GM18868 (cell line): ENCODE data around the gene NEU1.
A peak's percentile ranks its signal among the peaks of the same experiment; 100 is the strongest.
"Not testable (repeated sequence)": the region's sequence is repeated elsewhere in the genome, so short reads cannot be mapped to it uniquely, and the experiment has no call there.

Experiments used
- ATAC-seq: cut with Tn5 transposase; IDR thresholded peaks from one replicate; pipeline ENCODE4 v1.9.1; 2021; ENCODE audit warnings: mild to moderate bottlenecking, moderate library complexity; ENCODE audit not compliant: unreplicated experiment

NEU1 gene

GRCh38 chr6:31862344-31863235, at the start of gene NEU1:
Gene NEU1, minus strand, starts transcription at chr6:31862821. Its CDS starts 45 bp downstream, at chr6:31862776.
- peak; percentile 89 for ATAC-seq

- no peak for ATAC-seq
Measured at GRCh38 chr6:31911826-31912585, 49.4 kb upstream of the NEU1 start.

DNA sequence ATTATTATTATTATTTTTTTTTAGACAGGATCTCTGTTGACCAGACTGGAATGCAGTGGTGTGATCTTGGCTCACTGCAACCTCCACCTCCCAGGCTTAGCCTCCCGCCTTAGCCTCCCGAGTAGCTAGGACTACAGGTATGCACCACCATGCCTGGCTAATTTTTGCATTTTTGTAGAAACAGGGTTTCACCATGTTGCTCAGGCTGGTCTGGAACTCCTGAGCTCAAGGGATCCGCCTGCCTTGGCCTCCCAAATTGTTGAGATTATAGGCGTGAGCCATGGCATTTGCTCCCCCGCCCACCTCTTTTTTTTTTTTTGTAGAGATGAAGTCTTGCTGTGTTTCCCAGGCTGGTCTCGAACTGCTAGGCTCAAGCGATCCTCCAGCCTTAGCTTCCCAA, 46.7 kb upstream of the NEU1 start:
- ATAC-seq, result not testable (repeated sequence)

- peak; percentile 83 for ATAC-seq
Measured at GRCh38 chr6:31908791-31909190, 46.2 kb upstream of the NEU1 start.

GRCh38 chr6:31908255-31908654, 45.6 kb upstream of the NEU1 start:
- not testable (repeated sequence) for ATAC-seq

DNA sequence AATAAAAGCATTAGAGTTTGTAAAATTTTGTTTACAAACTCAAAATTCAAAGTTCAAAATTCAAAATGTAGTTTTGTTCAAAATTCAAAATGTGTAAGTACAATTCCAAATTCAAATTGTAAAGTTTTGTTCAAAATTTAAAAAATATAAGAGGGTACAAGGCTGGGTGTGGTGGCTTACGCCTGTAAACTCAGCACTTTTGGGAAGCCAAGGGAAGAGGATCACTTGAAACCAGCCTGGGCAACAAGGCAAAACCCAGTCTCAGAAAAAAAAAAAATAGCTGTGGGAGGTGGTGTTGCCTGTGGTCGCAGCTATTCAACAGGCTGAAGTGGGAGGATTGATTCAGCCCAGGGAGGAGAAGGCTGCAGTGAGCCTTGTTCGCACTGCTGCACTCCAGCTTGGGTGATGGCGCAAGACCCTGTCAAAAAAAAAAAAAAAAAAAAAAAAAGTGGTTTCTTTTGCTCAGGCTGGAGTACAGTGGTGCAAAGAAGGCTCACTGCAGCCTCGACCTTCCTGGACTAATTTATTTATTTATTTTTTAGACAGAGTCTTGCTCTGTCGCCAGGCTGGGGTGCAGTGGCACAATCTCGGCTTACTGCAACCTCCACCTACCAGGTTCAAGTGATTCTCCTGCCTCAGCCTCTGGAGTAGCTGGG, 44.7 kb upstream of the NEU1 start:
- no peak for ATAC-seq

DNA sequence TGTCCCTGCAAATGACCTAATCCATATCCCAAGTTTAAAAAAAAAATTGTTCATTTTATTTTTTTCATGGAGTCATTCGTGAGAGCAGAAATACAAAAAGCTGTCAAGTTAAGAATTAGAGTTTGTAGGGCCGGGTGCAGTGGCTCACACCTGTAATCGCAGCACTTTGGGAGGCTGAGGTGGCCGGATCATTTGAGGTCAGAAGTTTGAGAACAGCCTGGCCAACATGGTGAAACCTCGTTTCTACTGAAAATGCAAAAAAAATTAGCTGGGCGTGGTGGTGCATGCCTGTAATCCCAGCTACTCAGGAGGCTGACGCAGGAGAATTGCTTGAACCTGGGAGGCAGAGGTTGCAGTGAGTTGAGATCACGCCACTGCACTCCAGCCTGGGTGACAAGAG, 44.1 kb upstream of the NEU1 start:
- not testable (repeated sequence) for ATAC-seq

DNA sequence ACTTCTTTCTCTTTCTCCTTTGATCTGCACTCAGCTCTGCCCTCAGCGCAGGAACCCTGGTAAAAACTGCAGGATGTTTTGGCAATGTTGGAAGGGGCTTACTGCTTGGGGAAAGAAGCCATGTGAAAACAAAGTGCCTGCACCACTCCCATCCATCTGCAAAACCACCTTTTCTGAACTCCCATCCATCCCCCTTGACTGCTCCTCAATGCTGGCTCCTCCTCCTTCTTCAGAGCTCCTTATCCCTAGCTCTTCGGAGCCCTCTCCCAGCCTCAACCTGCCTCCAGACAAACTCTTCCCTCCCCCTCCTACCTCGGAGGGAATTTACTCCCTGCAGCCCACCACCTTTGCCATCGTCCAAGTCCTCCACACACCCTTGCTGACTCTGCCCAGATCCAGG, 43.5 kb upstream of the NEU1 start:
- no peak for ATAC-seq

GRCh38 chr6:31905041-31905440, 42.4 kb upstream of the NEU1 start:
- ATAC-seq, result no peak

- no peak for ATAC-seq
Measured at GRCh38 chr6:31903957-31904356, 41.3 kb upstream of the NEU1 start.

DNA sequence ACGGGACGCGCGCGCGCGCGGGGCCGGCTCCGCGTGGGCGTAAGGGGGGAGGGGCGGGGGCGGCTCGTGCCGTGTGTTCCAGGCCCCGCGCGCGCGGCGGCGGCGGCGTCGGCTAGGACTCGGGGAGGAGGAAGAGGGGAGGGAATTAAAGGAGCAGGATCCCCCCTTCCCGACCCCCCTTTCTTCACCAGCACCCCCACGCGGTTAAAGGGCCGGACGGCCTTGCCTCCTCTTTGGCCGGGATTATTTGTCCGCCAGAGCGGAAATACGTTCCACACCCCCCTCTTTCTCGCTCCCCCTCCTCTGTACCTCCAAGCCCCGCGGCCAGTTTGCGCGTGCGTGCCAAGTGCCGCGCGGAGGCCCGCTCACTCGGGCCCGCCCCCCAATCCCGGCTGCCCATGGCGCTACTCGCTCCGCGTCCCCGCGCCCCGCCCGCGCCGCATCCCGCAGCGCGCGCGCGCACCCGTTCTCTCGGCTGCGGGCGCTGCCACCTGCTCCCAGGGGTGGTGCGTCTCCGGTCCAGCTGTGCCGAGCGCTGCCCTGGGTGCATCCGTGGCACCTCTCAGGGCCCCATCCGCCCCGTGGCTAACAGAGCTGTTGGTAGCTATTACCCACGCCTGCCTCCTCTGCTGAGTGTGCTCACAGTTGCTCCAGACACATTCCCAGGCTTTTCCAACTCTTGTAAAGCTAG, 39.5 kb upstream of the NEU1 start, which contains the start of gene ZBTB12:
Gene ZBTB12 (minus strand): TSS at position 134 of the 691 bp plus-strand sequence. CDS start 781 bp downstream, outside the sequence.
- ATAC-seq, result peak; percentile 54

DNA sequence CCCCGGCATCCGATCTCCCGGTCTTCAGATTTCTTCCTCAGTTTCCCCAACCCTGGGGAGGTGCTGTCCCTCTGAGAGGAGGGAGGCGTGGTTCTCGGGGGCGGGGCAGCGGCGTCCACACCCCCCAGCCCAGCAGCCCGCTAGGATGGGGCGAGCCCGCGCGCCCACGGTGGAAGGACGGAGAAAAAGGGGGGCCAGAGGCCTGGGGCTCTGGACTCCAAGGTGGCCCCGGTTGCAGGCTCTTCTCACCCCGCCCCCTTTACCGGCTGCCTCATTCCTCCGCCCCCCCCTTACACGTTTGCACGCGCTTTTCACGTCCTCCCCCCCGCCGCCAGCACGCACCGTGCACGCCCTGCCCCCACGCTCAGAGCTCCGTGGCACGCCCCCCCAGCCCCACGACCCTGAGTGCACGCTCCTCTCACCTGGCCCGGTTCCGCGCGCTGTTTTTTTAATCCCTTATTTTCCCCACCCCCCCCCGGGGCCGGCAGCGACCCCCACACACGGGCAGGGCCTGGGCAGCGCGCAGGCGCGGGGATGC, 38.9 kb upstream of the NEU1 start:
- ATAC-seq, result no peak

- no peak for ATAC-seq
Measured at GRCh38 chr6:31900917-31901414, 38.3 kb upstream of the NEU1 start.

DNA sequence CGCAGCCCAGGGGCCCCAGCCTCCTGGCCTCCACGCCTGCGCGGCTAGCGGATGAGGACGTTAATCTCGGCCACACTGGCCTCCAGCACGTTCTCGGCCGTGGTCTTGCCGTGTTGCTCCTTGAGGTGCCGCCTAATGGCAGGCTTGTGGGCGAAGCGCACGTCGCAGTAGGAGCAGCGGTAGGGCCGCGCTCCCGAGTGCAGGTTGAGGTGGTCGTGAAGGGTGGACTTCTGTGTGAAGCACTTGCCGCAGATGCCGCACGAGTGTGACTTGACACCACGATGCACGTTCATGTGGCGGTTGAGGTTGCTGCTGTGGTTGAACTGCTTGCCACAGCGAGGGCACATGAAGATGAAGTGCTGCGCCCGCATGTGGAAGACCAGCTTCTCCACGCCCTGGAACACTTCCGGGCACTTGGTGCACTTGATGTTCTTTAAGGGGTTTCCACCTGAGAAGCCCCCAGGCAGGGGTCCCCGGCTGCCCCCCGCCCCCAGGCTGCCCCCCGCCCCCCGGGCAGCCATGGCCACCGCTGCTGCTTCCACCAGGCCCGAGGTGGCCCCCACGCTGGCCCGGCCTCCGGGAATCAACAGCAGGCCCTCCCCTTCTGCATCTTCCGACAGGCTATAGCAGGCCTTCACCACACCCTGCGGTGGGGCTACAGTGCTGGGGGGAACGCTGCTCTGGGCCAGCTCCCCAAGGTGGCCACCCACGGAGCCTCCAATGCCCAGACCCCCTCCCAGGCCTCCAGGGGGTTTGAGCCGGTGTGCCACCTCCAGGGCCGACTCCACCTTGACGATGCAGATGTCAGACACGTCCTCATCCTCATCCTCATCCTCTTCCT, 37.5 kb upstream of the NEU1 start:
- no peak for ATAC-seq

- ATAC-seq, result no peak
Measured at GRCh38 chr6:31899215-31899614, 36.6 kb upstream of the NEU1 start.

DNA sequence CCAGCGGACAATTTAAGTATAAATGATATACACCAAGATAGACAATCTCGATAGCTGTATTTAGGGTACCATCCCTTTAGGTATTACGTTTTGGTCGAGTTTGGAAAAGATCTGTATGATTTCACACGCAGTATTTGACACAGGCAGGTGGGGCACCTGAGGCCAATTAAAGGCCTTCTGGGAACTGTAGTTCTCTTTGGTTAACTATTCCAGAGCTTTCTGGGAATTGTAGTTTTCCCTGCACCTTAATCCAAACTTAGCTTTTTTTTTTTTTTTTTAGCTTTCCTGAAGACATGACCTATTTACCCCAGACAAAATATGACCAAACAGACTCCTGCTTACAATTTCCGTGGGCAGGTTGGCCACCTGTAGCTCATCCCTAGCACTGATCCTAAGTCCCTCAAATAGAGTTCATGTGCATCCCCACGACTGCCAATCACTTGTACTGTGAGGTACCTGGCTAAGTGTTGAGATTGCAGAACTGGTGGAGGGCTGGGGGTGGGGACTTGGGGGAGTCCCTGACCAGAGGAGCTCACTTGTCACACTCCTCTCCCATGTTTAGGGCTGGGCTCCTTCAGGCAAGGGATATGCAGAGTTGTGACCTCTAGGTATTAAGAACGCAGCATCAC, 35.9 kb upstream of the NEU1 start:
- no peak for ATAC-seq

DNA sequence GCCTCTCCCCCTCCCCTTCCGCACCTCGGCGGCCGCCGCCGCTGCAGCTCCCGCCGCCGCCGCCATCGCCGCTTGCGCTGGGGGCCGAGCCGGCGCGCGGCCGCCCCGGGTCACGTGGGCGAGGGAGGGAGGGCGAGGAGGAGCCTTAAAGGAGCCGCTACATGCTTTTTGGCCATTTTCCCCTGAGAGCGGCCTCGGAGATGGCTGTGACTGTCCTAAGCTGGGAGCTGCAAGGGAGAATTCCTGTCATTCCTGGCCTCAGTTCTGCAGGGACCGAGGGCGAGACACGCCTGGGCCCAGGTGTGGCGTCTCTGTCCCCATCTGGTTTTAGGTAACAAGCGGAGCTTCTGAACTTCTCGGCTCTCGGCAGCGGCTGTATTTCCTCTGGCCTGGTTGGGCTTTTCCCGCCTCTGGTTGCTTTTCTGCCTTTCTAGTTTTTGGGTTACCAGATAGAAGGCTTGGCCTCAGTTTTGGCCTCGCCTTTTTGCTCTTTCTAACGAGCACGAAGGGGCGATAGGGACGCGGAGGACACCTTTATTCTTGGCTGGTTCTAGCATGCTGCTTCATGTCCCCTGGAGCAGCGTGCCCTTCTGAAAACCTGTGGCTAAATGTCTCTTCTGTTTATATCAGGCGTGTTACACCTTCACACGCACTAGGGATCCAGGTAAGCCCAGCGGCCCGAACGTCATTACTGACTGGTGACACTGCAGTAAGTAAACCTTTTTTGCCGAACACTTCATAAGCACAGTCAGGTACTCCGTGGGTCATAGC, 35.2 kb upstream of the NEU1 start, which contains the start of gene EHMT2:
Gene EHMT2 (minus strand): TSS at position 87 of the 771 bp plus-strand sequence. CDS start 21 bp downstream, at position 66.
- peak; percentile 59 for ATAC-seq
